BJ (cell line): ENCODE results near the gene HDAC9. TPM values are rescaled to one million over a fixed set of nuclear protein-coding genes. Genes with fewer than 3 reads are reported as not detected.

ENCODE experiments used
- CTCF ChIA-PET: fragments of 350-600 bp; formaldehyde crosslinking; extraction: SDS; loops from one replicate; lab custom pipeline; 2021; ENCODE audit warnings: antibody characterized with exemption, inconsistent platforms; lab: Yijun Ruan, JAX
- POLR2A ChIA-PET: fragments of 300-600 bp; sonication (Branson Sonifier 250); formaldehyde crosslinking; extraction: SDS; loops from one replicate; lab custom pipeline; 2021; ENCODE audit warnings: antibody characterized with exemption; lab: Charles Lee
- DNase-seq: peaks from one replicate; pipeline ENCODE4 v3.0.0-alpha.2; 2011; ENCODE audit warnings: low read depth
- H3K27me3 ChIP-seq: 2 replicates; pipeline ENCODE4 v1.6.0; 2011; ENCODE audit warnings: low read length; ENCODE audit not compliant: control insufficient read depth, insufficient read depth
- H3K36me3 ChIP-seq: 2 replicates; pipeline ENCODE4 v1.5.1; 2011; ENCODE audit warnings: low read length; ENCODE audit not compliant: control insufficient read depth, insufficient read depth
- H3K4me3 ChIP-seq: 2 replicates; pipeline ENCODE4 v1.5.1; 2011; ENCODE audit warnings: low read depth, mild to moderate bottlenecking, control low read depth, low read length
- polyA plus RNA-seq: library from polyadenylated mRNA; depleted of rRNA; stranded (reverse); fragments of >200 nt; gene quantifications from 2 replicates; pipeline ENCODE4 v1.2.3, GENCODE V29; 2011
- TF ChIP-seq, protein P1 (sequence below): IDR thresholded peaks from 2 replicates; pipeline ENCODE4 v1.5.1; 2011; ENCODE audit warnings: low read depth, mild to moderate bottlenecking, control low read depth, inconsistent platforms, low read length, moderate library complexity; ENCODE audit not compliant: insufficient read depth

The HDAC9 gene
- polyA plus RNA-seq, 1 experiment: 14.7 TPM

DNA sequence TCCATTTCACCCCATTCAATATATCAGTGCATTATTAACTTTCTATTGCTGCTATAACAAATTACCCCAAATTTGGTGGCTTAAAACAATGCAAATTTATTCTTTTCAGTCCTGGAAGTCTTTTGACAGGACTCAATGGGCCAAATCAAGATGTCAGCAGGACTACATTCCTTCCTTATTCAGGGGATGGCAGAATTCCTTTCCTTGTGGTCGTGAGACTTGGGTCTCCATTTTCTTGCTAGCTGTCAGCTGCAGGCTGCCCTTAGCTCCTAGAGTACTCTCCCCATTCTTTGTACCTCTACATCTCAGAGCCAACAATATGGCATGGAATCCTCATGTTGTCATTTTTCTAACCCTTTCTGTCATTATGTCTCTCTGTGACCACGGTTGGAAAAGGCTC is 310.6 kb downstream of the HDAC9 start:
- Histone ChIP-seq H3K4me3 (no peak overlapping the region), H3K27me3 (no peaks in the 10 kb centered on the region), H3K36me3 (no peaks in the 10 kb centered on the region)
- TF ChIP-seq, protein P1, sequence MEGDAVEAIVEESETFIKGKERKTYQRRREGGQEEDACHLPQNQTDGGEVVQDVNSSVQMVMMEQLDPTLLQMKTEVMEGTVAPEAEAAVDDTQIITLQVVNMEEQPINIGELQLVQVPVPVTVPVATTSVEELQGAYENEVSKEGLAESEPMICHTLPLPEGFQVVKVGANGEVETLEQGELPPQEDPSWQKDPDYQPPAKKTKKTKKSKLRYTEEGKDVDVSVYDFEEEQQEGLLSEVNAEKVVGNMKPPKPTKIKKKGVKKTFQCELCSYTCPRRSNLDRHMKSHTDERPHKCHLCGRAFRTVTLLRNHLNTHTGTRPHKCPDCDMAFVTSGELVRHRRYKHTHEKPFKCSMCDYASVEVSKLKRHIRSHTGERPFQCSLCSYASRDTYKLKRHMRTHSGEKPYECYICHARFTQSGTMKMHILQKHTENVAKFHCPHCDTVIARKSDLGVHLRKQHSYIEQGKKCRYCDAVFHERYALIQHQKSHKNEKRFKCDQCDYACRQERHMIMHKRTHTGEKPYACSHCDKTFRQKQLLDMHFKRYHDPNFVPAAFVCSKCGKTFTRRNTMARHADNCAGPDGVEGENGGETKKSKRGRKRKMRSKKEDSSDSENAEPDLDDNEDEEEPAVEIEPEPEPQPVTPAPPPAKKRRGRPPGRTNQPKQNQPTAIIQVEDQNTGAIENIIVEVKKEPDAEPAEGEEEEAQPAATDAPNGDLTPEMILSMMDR: no peak
- CTCF ChIA-PET: interaction anchor here (1.2 to 2.3 kb wide), 3 partner anchors 10 to 12 kb away, joined by 4 to 6 read pairs (median 4); no protein-coding TSS in a partner anchor
- DNase-seq: no peak
- POLR2A ChIA-PET: no interaction called here

DNA sequence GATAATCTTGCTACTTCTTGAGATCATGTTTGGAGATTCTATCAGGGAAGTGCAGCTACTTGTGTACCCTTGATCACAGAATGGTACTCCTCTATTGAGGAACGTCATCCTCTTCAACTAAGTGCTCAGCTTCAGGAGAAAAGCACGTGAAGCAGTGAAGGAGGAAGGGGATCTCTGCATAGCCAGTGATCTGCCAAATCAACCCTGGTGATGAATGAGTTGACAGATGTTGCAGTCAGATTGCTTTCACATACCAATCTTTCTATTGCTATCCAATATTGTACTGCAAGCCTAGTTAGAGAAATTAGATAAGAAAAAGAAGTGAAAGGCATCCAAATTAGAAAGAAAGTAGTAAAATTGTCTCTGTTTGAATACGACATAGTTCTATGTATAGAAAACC is 312.5 kb downstream of the HDAC9 start:
- POLR2A ChIA-PET: no interaction called here
- no peaks in the 10 kb centered on the region for H3K27me3 ChIP-seq
- H3K4me3 ChIP-seq: no peak overlapping the region
- TF ChIP-seq, protein P1: no peak
- no peak for DNase-seq
- CTCF ChIA-PET: interaction anchor here (0.7 kb wide), 1 partner anchor 858 kb away, joined by 3 read pairs; no protein-coding TSS in a partner anchor
- no peaks in the 10 kb centered on the region for H3K36me3 ChIP-seq

DNA sequence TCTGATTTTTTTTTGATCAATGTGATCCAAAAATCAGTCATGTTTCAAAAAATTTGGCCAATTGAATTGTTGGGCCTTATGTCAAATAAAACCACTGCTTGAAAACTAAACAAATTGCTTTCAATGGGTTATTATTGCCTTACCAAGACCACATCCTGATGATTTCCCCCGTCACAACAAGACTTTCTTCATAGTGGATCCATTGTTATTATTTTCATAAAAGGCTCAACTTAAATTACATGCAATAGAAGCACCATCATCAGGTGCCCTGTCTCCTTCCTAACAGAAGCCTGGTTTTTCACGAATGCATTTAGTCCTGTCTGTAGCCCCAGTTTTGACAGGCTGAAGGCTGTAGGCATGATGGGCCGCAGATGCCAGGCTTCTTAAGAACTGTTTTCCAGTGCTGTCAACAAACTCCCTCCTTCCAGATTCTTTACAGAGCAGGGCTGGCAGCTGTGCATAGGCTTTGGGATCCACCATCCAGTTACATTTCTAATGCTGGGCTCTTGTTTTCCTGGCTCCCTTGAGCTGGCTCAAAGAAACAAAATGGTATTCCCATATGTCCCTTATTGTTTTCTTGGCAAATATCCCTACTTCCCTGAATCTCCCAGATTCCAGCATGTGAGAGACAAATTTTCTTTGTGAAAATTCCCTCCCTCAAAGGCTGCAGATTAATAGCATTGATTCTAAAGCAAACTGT is 319.9 kb downstream of the HDAC9 start:
- CTCF ChIA-PET: interaction anchor here (1.5 kb wide), 1 partner anchor 9 kb away, joined by 4 read pairs; no protein-coding TSS in a partner anchor
- H3K4me3 ChIP-seq: no peak overlapping the region
- no peaks in the 10 kb centered on the region for H3K36me3 ChIP-seq
- no peaks in the 10 kb centered on the region for H3K27me3 ChIP-seq
- TF ChIP-seq, protein P1: no peak
- no peak for DNase-seq
- POLR2A ChIA-PET: no interaction called here

DNA sequence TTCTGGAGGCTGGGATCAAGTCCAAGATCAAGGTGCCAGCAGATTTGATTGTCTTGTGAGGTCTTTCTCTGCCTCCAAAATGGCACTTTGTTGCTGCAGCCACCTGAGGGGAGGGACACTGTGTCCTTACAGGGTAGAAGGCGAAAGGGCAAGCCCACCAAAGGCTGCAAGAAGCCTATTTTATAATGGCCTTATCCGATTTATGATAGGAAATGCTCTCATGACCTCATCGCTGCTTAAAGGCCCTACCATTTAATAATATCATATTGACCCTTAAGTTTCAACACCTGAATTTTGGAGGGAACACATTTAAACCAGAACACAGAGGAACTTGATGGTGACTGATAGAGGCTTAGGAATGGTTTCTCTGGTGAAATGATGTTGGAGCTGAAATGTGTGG is 325.4 kb downstream of the HDAC9 start:
- ChIA-PET POLR2A (no interaction called here), CTCF (no interaction called here)
- no peak for DNase-seq
- TF ChIP-seq, protein P1: no peak
- H3K36me3 ChIP-seq: no peaks in the 10 kb centered on the region
- H3K4me3 ChIP-seq: no peak overlapping the region
- H3K27me3 ChIP-seq: no peaks in the 10 kb centered on the region

DNA sequence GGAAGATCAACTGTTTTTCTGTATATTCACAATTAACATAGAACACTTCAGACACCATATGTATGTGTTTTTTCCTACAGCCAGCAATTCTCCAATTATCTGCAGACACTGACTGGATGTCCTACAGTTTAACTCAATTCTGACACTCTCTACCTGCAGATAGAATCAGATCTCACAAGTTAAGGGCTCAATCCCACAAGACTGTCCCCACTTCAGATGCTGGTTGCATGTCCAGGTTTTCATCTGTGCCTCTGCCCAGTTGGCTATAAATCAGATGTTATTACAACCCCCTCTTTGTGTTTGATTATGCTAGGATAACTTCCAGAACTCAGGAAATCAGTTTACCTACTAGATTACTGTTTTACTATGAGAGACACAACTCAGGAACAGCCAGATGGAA is 326.0 kb downstream of the HDAC9 start:
- POLR2A ChIA-PET: no interaction called here
- Histone ChIP-seq H3K4me3 (no peak overlapping the region), H3K36me3 (no peaks in the 10 kb centered on the region), H3K27me3 (no peaks in the 10 kb centered on the region)
- DNase-seq: no peak
- CTCF ChIA-PET: no interaction called here
- TF ChIP-seq, protein P1: no peak
